HepG2 (cell line): ENCODE data around the gene FRMPD2. TPM values are rescaled to one million over a fixed set of nuclear protein-coding genes. Genes with fewer than 3 reads are reported as not detected.
A peak's percentile ranks its signal among the peaks of the same experiment; 100 is the strongest.

Source experiments
- ASH2L ChIP-seq: fragments of 300-600, 200-600 bp; sonication (generic); IDR thresholded peaks from 2 replicates; pipeline ENCODE4 v1.7.0; 2017; ENCODE audit warnings: low read depth, mild to moderate bottlenecking, moderate library complexity, mixed read lengths, low read length; ENCODE audit not compliant: insufficient read length
- ATM ChIP-seq: fragments of 450-650 bp; IDR thresholded peaks from 2 replicates; pipeline ENCODE4 v1.7.1; 2017; ENCODE audit warnings: mild to moderate bottlenecking, borderline replicate concordance
- BCL6 ChIP-seq: IDR thresholded peaks from 2 replicates; pipeline ENCODE4 v1.6.1; 2016; ENCODE audit warnings: missing genetic modification reagents, missing compliant biosample characterization
- CENPX ChIP-seq: sonication (generic); formaldehyde crosslinking; IDR thresholded peaks from 2 replicates; pipeline ENCODE4 v1.9.0; 2021; ENCODE audit warnings: mild to moderate bottlenecking, missing genetic modification reagents, moderate library complexity
- DRAP1 ChIP-seq: IDR thresholded peaks from 2 replicates; pipeline ENCODE4 v1.6.1; 2016; ENCODE audit warnings: missing genetic modification reagents, missing compliant biosample characterization
- E2F1 ChIP-seq: sonication (generic); formaldehyde crosslinking; IDR thresholded peaks from 2 replicates; pipeline ENCODE4 v1.5.0; 2020; ENCODE audit warnings: missing genetic modification reagents
- GPBP1L1 ChIP-seq: sonication (generic); formaldehyde crosslinking; IDR thresholded peaks from 2 replicates; pipeline ENCODE4 v1.5.0; 2020; ENCODE audit warnings: mild to moderate bottlenecking, missing genetic modification reagents
- ISL2 ChIP-seq: sonication (generic); formaldehyde crosslinking; IDR thresholded peaks from 2 replicates; pipeline ENCODE4 v1.5.0; 2020; ENCODE audit warnings: missing genetic modification reagents
- JUND ChIP-seq: sonication (generic); formaldehyde crosslinking; IDR thresholded peaks from 2 replicates; pipeline ENCODE4 v1.8.0; 2022; ENCODE audit warnings: mild to moderate bottlenecking, missing genetic modification reagents
- MTA1 ChIP-seq: sonication (generic); formaldehyde crosslinking; IDR thresholded peaks from 2 replicates; pipeline ENCODE4 v1.4.0; 2020; ENCODE audit warnings: missing genetic modification reagents, mild to moderate bottlenecking, borderline replicate concordance
- NR2F6 ChIP-seq, 2 experiments: IDR thresholded peaks; 2 replicates each; pipeline ENCODE4 v1.6.1; 2016; ENCODE audit warnings: antibody characterized with exemption in 1 of 2, mild to moderate bottlenecking in 1 of 2
- POGK ChIP-seq: sonication (generic); formaldehyde crosslinking; conservative IDR thresholded peaks from 2 replicates; pipeline ENCODE4 v1.8.0; 2022; ENCODE audit warnings: mild to moderate bottlenecking, moderate library complexity, missing genetic modification reagents
- RARA ChIP-seq: IDR thresholded peaks from 2 replicates; pipeline ENCODE4 v1.6.1; 2016; ENCODE audit warnings: missing genetic modification reagents, missing compliant biosample characterization
- TIGD3 ChIP-seq: sonication (generic); formaldehyde crosslinking; IDR thresholded peaks from 2 replicates; pipeline ENCODE4 v1.5.1; 2020; ENCODE audit warnings: mild to moderate bottlenecking, missing genetic modification reagents, borderline replicate concordance
- ZBTB37 ChIP-seq: sonication (generic); formaldehyde crosslinking; IDR thresholded peaks from 2 replicates; pipeline ENCODE4 v1.4.0; 2020; ENCODE audit warnings: mild to moderate bottlenecking, missing genetic modification reagents
- ZKSCAN1 ChIP-seq: fragments of 150-350 bp; IDR thresholded peaks from 2 replicates; pipeline ENCODE4 v1.6.1; 2014; ENCODE audit warnings: low read length
- ZNF264 ChIP-seq: sonication (generic); formaldehyde crosslinking; IDR thresholded peaks from 2 replicates; pipeline ENCODE4 v1.4.0; 2020; ENCODE audit warnings: missing genetic modification reagents
- ZNF317 ChIP-seq: sonication (generic); formaldehyde crosslinking; IDR thresholded peaks from 2 replicates; pipeline ENCODE4 v1.5.0; 2020; ENCODE audit warnings: mild to moderate bottlenecking, missing genetic modification reagents
- ZNF350 ChIP-seq: sonication (generic); formaldehyde crosslinking; IDR thresholded peaks from 2 replicates; pipeline ENCODE4 v1.4.0; 2020; ENCODE audit warnings: mild to moderate bottlenecking, low read depth, missing genetic modification reagents, borderline replicate concordance
- ZNF510 ChIP-seq: sonication (generic); formaldehyde crosslinking; IDR thresholded peaks from 2 replicates; pipeline ENCODE4 v1.4.0; 2020; ENCODE audit warnings: low read depth, mild to moderate bottlenecking, missing genetic modification reagents
- ZNF563 ChIP-seq: sonication (generic); formaldehyde crosslinking; IDR thresholded peaks from 2 replicates; pipeline ENCODE4 v1.8.0; 2022; ENCODE audit warnings: mild to moderate bottlenecking, moderate library complexity, missing genetic modification reagents
- ZSCAN22 ChIP-seq: sonication (generic); formaldehyde crosslinking; IDR thresholded peaks from 2 replicates; pipeline ENCODE4 v1.4.0; 2020; ENCODE audit warnings: mild to moderate bottlenecking, missing genetic modification reagents
- polyA plus RNA-seq, 8 experiments: library from polyadenylated mRNA; depleted of rRNA in 3 of 8; stranded (reverse) in 7 of 8; unstranded in 1 of 8; fragments of >200 nt; fragmentation: Illumina TruSeq in 4 of 8; extraction: Trizol in 4 of 8; gene quantifications; 2 replicates each; pipeline versions ENCODE4 v1.2.1 to v1.2.3, GENCODE V29; 2011 to 2016; ENCODE audit warnings: low read depth in 4 of 8, missing spikeins in 1 of 8, mixed read lengths in 1 of 8; ENCODE audit not compliant: insufficient read depth in 1 of 8
- total RNA-seq, 5 experiments: library from RNA; depleted of rRNA; stranded (reverse); fragments of >200 nt; fragmentation: Illumina TruSeq; extraction: Trizol; gene quantifications; 2 replicates each; pipeline ENCODE4 v1.2.3, GENCODE V29; 2016; ENCODE audit warnings: low read depth in 1 of 5

Gene FRMPD2
- total and polyA plus RNA-seq, 2 of the 13 experiments (the other 11 are each of a cell fraction or from before 2014, with no cell fraction given), result 0.45 to 1.3 TPM

GRCh38 chr10:48306870-48307710 is 32.6 kb upstream of the FRMPD2 start (continued):
- TF ChIP-seq MTA1 (CRISPR knock-in tag) (no peak), ZNF563 (CRISPR knock-in tag) (no peak), ISL2 (CRISPR knock-in tag) (no peak), BCL6 (CRISPR knock-in tag) (0 out of 2 replicates have a peak, but pooled peaks have one; percentile 0), CENPX (CRISPR knock-in tag) (no peak), ZKSCAN1 (no peak), TIGD3 (CRISPR knock-in tag) (no peak), JUND (CRISPR knock-in tag) (0 out of 2 replicates have a peak, but pooled peaks have one; percentile 18), RARA (CRISPR knock-in tag) (no peak), ATM (no peak), ZSCAN22 (no peak), NR2F6 (IDR thresholded peaks at IDR 0.05) (peak; percentile 57; the same call in 1 of the 2 replicates), NR2F6 (CRISPR knock-in tag; IDR thresholded peaks at IDR 0.05) (no peak; the same call in 1 of the 2 replicates), ZNF350 (CRISPR knock-in tag) (no peak), DRAP1 (CRISPR knock-in tag) (no peak), ZNF510 (CRISPR knock-in tag) (no peak), GPBP1L1 (CRISPR knock-in tag) (no peak), ASH2L (peak; percentile 82), E2F1 (CRISPR knock-in tag) (no peak), ZNF264 (no peak), POGK (CRISPR knock-in tag) (0 out of 2 replicates have a peak, but pooled peaks have one; percentile 14), ZNF317 (no peak), ZBTB37 (CRISPR knock-in tag) (no peak)
